GM12874 (cell line): ENCODE measurements around the gene TGFBR2.

ENCODE experiments used
- CTCF ChIP-seq: IDR thresholded peaks from 2 replicates; pipeline ENCODE4 v1.5.1; 2011; ENCODE audit warnings: low read depth, mild to moderate bottlenecking, control low read depth, low read length, moderate library complexity; ENCODE audit not compliant: insufficient read depth

TGFBR2 gene

GRCh38 chr3:30606301-30607031 lies at the start of gene TGFBR2:
Gene TGFBR2, plus strand, starts transcription at chr3:30606601. Its CDS starts 283 bp downstream, at chr3:30606884.
- peak; percentile 22; the same call in 1 of the 2 replicates for TF ChIP-seq CTCF

- no peak for TF ChIP-seq CTCF
These were observed 48.6 kb upstream of the TGFBR2 start for GRCh38 chr3:30557746-30558303.

- TF ChIP-seq CTCF, result no peak
These were observed 42.4 kb upstream of the TGFBR2 start for GRCh38 chr3:30563956-30564355.

- TF ChIP-seq CTCF, result no peak
These were observed 39.2 kb upstream of the TGFBR2 start for GRCh38 chr3:30567139-30567753.

GRCh38 chr3:30576946-30577345 lies 29.5 kb upstream of the TGFBR2 start:
- TF ChIP-seq CTCF, result no peak

- no peak for TF ChIP-seq CTCF
These were observed 28.6 kb upstream of the TGFBR2 start for GRCh38 chr3:30577788-30578187.

- no peak for TF ChIP-seq CTCF
These were observed 27.9 kb upstream of the TGFBR2 start for GRCh38 chr3:30578479-30578878.
